ENCODE data around the gene PAPPA. TPM values are rescaled to one million over a fixed set of nuclear protein-coding genes. Genes with fewer than 3 reads are reported as not detected.

PAPPA gene
- total and polyA plus RNA-seq, 9 of the 15 experiments (the other 6 are each of a cell fraction or from before 2014, with no cell fraction given) = 0.06 to 0.18 (median 0.11) TPM

DNA sequence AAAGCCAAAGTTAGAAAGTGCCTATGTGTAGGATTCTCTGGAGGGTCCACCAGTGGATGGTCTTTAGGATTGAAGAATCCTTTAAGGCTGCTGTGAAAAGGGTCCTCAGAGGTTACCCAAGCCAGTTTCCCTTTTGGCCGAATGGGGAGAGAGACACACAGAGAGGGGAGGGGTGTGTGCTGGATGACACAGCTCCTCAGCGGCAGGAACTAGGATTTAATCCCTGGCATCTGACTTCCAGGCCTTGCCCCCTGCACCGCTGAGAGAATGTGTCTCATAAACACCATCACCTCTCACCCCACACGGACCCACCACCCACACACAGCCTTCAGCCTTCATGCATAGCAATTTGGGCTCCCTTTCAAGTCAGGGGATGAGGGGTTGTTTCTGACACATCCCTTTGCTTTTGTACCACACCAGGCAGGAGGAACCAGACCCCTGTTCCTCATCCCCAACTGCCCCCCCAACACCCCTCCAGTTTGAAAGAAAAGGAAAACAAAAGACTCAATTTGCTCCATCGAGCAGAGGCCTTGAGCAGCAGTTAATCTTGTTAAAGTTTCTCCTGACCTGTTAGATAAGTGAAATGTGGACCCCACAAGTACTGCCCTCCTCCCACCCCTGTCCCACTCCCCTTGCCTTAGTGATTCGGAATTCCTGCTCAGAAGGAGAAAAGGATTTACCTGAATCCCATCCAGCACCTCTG lies 4.0 kb downstream of the PAPPA start:
- 0% methylated on average over 6 of the region's 6 CpGs for WGBS (ENCODE audit: insufficient coverage, low coverage, missing lambda C conversion rate)
- ATAC-seq (peak; percentile 44; the same call in 2 of the 3 replicates), FAIRE-seq (no peak), DNase-seq (ENCODE audit: extremely low read depth in 1 of 4, low spot score in 3 of 4) (no peak)
- no peak overlapping the region for H3K9ac ChIP-seq (ENCODE audit: insufficient read depth in 1 of 2, low read depth in 2 of 2, low read length in 2 of 2)
- H3K9me1 ChIP-seq (ENCODE audit: control insufficient read depth, insufficient read depth, low read length) = no peaks in the 10 kb centered on the region
- in situ Hi-C loops (cut with MboI) (loop anchor here (10.0 kb wide), 1 partner anchor 337 kb away; no protein-coding TSS in a partner anchor), intact Hi-C loops (cut with micrococcal nuclease) (no loop called here)
- TF ChIP-seq TCF7 (IDR thresholded peaks at IDR 0.05; ENCODE audit: borderline replicate concordance) (no peak), CCAR2 (IDR thresholded peaks at IDR 0.05; ENCODE audit: low read depth, low read length) (no peak), MYBL2 (IDR thresholded peaks at IDR 0.05; ENCODE audit: low read depth) (no peak), MYBL2 (CRISPR knock-in tag; IDR thresholded peaks at IDR 0.05; ENCODE audit: borderline replicate concordance) (no peak)
- TF ChIP-seq, protein P1, sequence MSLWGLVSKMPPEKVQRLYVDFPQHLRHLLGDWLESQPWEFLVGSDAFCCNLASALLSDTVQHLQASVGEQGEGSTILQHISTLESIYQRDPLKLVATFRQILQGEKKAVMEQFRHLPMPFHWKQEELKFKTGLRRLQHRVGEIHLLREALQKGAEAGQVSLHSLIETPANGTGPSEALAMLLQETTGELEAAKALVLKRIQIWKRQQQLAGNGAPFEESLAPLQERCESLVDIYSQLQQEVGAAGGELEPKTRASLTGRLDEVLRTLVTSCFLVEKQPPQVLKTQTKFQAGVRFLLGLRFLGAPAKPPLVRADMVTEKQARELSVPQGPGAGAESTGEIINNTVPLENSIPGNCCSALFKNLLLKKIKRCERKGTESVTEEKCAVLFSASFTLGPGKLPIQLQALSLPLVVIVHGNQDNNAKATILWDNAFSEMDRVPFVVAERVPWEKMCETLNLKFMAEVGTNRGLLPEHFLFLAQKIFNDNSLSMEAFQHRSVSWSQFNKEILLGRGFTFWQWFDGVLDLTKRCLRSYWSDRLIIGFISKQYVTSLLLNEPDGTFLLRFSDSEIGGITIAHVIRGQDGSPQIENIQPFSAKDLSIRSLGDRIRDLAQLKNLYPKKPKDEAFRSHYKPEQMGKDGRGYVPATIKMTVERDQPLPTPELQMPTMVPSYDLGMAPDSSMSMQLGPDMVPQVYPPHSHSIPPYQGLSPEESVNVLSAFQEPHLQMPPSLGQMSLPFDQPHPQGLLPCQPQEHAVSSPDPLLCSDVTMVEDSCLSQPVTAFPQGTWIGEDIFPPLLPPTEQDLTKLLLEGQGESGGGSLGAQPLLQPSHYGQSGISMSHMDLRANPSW (CRISPR knock-in tag; IDR thresholded peaks at IDR 0.05) = no peak
- no peak overlapping the region for H3K4me2 ChIP-seq (ENCODE audit: insufficient read depth, low read length)
- H4K20me1 ChIP-seq (replicated peaks; ENCODE audit: control insufficient read depth, insufficient read depth, low read length) = no peaks in the 10 kb centered on the region
- peaks cover 0 to 10% of the 10 kb centered on the region in 2 experiments; a peak in 3 of 5 replicates for H3K4me1 ChIP-seq (replicated peaks in 1 of 2; ENCODE audit: control insufficient read depth in 2 of 2, insufficient read depth in 2 of 2, low read length in 2 of 2)
- no peak overlapping the region for H3K4me3 ChIP-seq
- BruUV-seq (replicated peaks) = no TSS peak
- H2AFZ ChIP-seq (ENCODE audit: low read depth, low read length) = no peak overlapping the region
- no peaks in the 10 kb centered on the region for H3K36me3 ChIP-seq (ENCODE audit: control insufficient read depth, insufficient read depth, low read length)
- no peak overlapping the region for H3K27ac ChIP-seq (ENCODE audit: extremely low read depth, low read depth, low read length)
- H3K79me2 ChIP-seq (ENCODE audit: control insufficient read depth, insufficient read depth, low read length) = no peaks in the 10 kb centered on the region
- H3K27me3 ChIP-seq (ENCODE audit: control insufficient read depth in 2 of 2, insufficient read depth in 2 of 2, low read length in 2 of 2) = peaks cover 7 to 27% of the 10 kb centered on the region in 2 experiments; a peak in 4 of 5 replicates
- ChIA-PET POLR2A (interaction anchor here (0.6 kb wide), 1 partner anchor 294 kb away, joined by 3 read pairs; no protein-coding TSS in a partner anchor), CTCF (ENCODE audit: low intra/inter-chr PET ratio) (no interaction called here)
- no peaks in the 10 kb centered on the region for H3K9me3 ChIP-seq (replicated peaks; ENCODE audit: control insufficient read depth, insufficient read depth, low read depth, low read length)
